ENCODE results near the gene PUS3.

- no peak for TF ChIP-seq EZH2phosphoT487 (IDR thresholded peaks at IDR 0.05; ENCODE audit: low read depth, severe bottlenecking, unreplicated experiment)
- no peak for TF ChIP-seq CTCF (IDR thresholded peaks at IDR 0.05; ENCODE audit: poor library complexity)
Measured at GRCh38 chr11:125910226-125910849, 7.3 kb upstream of the PUS3 start.

Measured in hepatocyte (in vitro differentiated cells).